Activated CD4-positive, alpha-beta memory T cell treated with anti-CD3 and anti-CD28 coated beads, Interleukin-2, amount 10 ng/mL, durations not matched to agents 7 days and 5 days (primary cell): ENCODE data around the gene PIGZ. TPM values are rescaled to one million over a fixed set of nuclear protein-coding genes. Genes with fewer than 3 reads are reported as not detected.
"Not testable (repeated sequence)": the region's sequence is repeated elsewhere in the genome, so short reads cannot be mapped to it uniquely, and the experiment has no call there.

Experiments used
- CTCF ChIA-PET: fragments of 350-600 bp; sonication (Branson Sonifier 250); formaldehyde crosslinking; loops from one replicate; lab custom pipeline; 2021; ENCODE audit warnings: antibody characterized with exemption, inconsistent platforms; lab: Charles Lee
- POLR2A ChIA-PET: fragments of 350-600 bp; sonication (Branson Sonifier 250); formaldehyde crosslinking; loops from one replicate; lab custom pipeline; 2021; ENCODE audit warnings: antibody characterized with exemption; lab: Charles Lee
- DNase-seq: peaks from one replicate; pipeline ENCODE4 v3.0.0-alpha.2; 2020
- H3K27ac Mint-ChIP-seq: one replicate; pipeline ENCODE4 v1.8.0; 2021; ENCODE audit warnings: mild to moderate bottlenecking, mixed read lengths
- H3K27me3 Mint-ChIP-seq: one replicate; pipeline ENCODE4 v1.8.0; 2021; ENCODE audit warnings: mixed read lengths
- H3K36me3 Mint-ChIP-seq: one replicate; pipeline ENCODE4 v1.8.0; 2021; ENCODE audit warnings: low read depth, mixed read lengths
- H3K4me1 Mint-ChIP-seq: one replicate; pipeline ENCODE4 v1.8.0; 2021; ENCODE audit warnings: mixed read lengths
- H3K4me3 Mint-ChIP-seq: one replicate; pipeline ENCODE4 v1.8.0; 2021; ENCODE audit warnings: mild to moderate bottlenecking, mixed read lengths
- H3K9me3 Mint-ChIP-seq: one replicate; pipeline ENCODE4 v1.8.0; 2021; ENCODE audit warnings: mixed read lengths
- total RNA-seq, 2 experiments: library from RNA; stranded (reverse); gene quantifications; one replicate each; pipeline ENCODE4 v1.2.3, GENCODE V29; 2021

PIGZ gene
- total RNA-seq, 2 experiments from 2014 or later: 1.7 to 1.8 TPM

DNA sequence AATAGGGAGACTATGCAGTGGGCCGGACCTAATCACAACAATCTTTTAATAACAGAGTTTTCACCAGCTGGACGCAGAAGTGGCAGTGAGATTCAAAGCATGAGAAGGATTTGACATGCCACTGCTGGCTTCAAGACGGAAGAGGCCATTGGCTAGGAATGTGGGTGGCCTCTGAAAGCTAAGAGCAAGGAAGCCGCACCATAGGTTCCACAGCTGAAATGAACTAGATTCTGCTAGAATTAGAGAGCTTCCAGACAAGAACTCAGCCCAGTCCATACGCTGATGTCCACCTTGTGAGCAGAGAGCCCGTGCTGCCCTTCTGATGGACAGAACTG is 19.4 kb downstream of the PIGZ start:
- Mint-ChIP-seq H3K36me3 (peaks cover 12% of the 10 kb centered on the region), H3K4me3 (no peak overlapping the region), H3K27me3 (no peaks in the 10 kb centered on the region), H3K4me1 (peaks cover 7% of the 10 kb centered on the region), H3K27ac (no peak overlapping the region), H3K9me3 (no peaks in the 10 kb centered on the region)
- CTCF ChIA-PET: interaction anchor here (1.6 kb wide), 1 partner anchor 21 kb away, joined by 4 read pairs; no protein-coding TSS in a partner anchor
- POLR2A ChIA-PET: interaction anchor here (2.1 kb wide), 1 partner anchor 82 kb away, joined by 5 read pairs; the partner anchor contains the start of gene SENP5
- no peak for DNase-seq

DNA sequence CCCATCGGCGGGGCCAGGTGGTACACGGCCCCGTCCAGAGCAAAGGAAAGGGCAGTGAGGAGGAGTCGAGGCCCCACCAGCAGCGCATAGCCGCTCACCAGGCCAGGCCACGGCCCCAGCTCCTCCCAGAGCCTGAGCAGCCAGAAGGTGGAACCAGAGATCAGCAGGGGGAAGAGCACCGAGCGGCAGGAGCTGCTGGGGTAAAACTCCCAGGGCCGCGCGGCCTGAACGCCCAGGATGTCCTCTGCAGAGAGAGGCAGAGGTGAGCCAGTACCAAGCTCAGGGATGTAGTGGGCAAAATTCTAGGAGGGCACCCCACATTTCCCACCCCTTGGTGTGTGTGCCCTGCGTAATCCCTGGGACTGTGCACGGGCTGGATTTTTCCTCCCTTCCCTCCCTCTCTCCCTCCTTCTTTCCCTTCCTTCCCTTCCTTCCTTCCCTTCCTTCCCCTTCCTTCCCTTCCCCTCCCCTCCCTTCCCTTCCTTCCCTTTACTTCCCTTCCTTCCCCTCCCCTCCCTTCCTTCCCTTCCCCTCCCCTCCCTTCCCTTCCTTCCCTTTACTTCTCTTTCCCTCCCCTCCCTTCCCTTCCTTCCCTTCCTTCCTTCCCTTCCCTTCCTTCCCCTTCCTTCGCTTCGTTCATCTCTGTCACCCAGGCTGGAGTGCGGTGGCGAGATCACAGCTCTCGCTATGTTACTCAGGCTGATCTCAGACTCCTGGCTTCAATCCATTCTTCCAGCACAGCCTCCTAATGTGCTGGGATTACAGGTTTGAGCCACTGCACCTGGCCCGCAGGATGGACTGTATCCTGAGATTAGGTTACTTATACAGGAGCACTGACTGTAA is 20.0 kb downstream of the PIGZ start:
- no peak overlapping the region for H3K27ac Mint-ChIP-seq
- no peak overlapping the region for H3K4me3 Mint-ChIP-seq
- peaks cover 13% of the 10 kb centered on the region for H3K4me1 Mint-ChIP-seq
- ChIA-PET POLR2A (interaction anchor here (2.1 kb wide), 1 partner anchor 81 kb away, joined by 5 read pairs; the partner anchor contains the start of gene SENP5), CTCF (interaction anchor here (1.6 kb wide), 1 partner anchor 21 kb away, joined by 4 read pairs; no protein-coding TSS in a partner anchor)
- H3K27me3 Mint-ChIP-seq: no peaks in the 10 kb centered on the region
- H3K9me3 Mint-ChIP-seq: no peaks in the 10 kb centered on the region
- H3K36me3 Mint-ChIP-seq: peaks cover 13% of the 10 kb centered on the region
- no peak for DNase-seq

DNA sequence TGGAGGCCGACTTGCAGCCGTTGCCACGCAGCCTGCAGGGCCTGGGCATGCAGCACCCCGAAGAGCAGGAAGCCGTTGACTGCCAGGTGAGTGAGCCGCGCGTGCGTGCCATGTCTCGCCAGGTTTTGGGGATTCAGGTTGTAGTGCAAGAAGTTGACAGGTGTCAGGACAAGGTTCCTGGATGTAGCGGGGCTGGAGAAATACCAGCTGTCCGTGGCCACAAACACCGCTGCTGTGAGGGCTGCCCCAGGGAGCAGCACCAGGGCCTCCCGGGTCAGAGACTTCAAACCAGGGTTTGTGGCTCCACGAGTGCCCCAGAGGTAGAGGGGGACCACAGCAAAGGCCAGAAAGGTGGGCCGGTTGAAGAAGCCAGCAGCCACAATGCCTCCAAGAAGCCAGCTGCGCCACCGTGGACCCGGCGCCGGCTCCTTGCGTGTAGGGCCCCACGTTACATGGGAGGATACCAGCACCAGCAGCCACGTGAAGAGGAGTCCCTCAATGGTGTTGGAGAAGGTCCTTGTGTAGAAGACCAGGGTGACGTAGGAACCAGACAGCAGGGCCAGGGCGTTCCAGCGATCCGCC is 20.7 kb downstream of the PIGZ start:
- H3K4me3 Mint-ChIP-seq: no peak overlapping the region
- H3K36me3 Mint-ChIP-seq: peaks cover 20% of the 10 kb centered on the region
- DNase-seq: no peak
- CTCF ChIA-PET: interaction anchor here (1.6 kb wide), 1 partner anchor 22 kb away, joined by 4 read pairs; no protein-coding TSS in a partner anchor
- POLR2A ChIA-PET: interaction anchor here (2.1 kb wide), 1 partner anchor 81 kb away, joined by 5 read pairs; the partner anchor contains the start of gene SENP5
- H3K27ac Mint-ChIP-seq: no peak overlapping the region
- H3K9me3 Mint-ChIP-seq: no peaks in the 10 kb centered on the region
- no peaks in the 10 kb centered on the region for H3K27me3 Mint-ChIP-seq
- H3K4me1 Mint-ChIP-seq: peaks cover 20% of the 10 kb centered on the region

DNA sequence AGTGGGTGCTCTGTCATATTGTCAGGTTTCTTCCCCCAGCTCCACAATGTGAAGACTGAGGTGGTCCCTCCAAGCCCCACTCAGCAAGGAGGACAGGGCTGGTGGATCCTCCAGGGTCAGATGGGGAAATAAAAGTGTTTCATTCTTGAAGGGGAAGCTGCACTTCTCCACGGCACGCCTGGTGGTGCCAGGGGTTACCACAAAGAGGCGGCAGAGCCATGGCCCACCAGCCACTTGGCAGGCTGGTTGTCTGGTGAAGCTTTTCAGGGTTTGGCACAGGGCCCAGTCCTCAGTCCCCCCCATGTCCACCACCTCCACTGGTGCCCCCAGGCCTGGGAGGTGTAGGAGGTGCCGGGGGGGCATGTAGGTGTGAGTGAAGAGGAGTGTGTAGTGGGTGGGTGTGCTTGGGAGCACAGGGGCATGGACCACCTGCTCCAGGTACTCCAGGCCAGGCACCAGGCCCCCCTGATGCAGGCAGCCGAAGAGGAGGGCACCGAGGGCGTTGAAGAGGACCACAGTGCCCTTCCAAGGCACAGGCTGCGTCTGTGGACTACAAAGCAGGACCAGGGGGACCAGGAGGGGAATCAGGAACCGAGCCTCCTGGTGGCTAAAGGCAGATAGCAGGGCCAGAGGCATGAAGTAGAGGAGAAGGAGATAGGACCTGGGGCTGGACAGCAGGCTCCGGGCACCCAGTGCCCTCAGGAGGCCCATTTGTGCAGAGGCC is 21.3 kb downstream of the PIGZ start:
- POLR2A ChIA-PET: no interaction called here
- Mint-ChIP-seq H3K27ac (no peak overlapping the region), H3K36me3 (peaks cover 24% of the 10 kb centered on the region), H3K9me3 (no peaks in the 10 kb centered on the region), H3K4me3 (no peak overlapping the region), H3K27me3 (no peaks in the 10 kb centered on the region), H3K4me1 (peaks cover 23% of the 10 kb centered on the region)
- CTCF ChIA-PET: no interaction called here
- DNase-seq: no peak

DNA sequence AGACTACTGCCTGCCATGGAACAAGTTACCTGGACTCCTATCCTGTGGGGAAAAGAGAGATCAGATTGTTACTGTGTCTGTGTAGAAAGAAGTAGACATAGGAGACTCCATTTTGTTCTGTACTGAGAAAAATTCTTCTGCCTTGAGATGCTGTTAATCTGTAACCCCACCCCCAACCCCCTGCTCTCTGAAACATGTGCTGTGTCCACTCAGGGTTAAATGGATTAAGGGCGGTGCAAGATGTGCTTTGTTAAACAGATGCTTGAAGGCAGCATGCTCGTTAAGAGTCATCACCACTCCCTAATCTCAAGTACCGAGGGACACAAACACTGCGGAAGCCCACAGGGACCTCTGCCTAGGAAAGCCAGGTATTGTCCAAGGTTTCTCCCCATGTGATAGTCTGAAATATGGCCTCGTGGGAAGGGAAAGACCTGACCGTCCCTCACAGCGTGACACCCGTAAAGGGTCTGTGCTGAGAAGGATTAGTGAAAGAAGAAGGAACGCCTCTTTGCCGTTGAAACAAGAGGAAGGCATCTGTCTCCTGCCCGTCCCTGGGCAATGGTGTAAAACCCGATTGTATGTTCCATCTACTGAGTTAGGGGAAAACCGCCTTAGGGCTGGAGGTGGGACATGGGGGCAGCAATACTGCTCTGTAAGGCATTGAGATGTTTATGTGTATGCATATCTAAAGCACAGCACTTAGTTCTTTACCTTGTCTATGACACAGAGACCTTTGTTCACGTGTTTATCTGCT is 24.4 kb downstream of the PIGZ start:
- DNase-seq, H3K9me3 Mint-ChIP-seq, H3K27me3 Mint-ChIP-seq, CTCF ChIA-PET: not testable (repeated sequence)
- Mint-ChIP-seq H3K27ac (peak overlapping the region; percentile 26), H3K4me1 (peaks cover 47% of the 10 kb centered on the region), H3K36me3 (peaks cover 31% of the 10 kb centered on the region), H3K4me3 (peak overlapping the region; percentile 90)
- POLR2A ChIA-PET: interaction anchor here (5.5 kb wide), 1 partner anchor 76 kb away, joined by 91 read pairs; the partner anchor contains the start of gene SENP5

DNA sequence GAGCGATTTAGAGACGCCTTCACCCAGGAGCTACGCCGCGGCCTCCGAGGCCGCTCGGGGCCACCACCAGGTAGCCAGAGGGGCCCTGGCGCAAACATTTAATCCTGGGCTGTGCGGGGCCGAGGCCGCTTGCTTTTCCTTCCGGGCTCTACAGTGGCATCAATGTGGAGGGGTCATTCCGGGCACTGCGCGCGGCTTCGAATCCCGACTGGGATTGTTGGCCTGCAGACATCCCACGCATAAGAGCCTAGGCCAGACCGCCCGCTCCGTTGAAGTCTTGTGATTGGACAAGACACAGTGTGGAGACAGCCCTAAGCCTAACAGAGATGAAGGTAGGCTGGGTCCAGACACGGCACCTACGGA is 25.7 kb downstream of the PIGZ start:
- peaks cover 44% of the 10 kb centered on the region for H3K36me3 Mint-ChIP-seq
- ChIA-PET POLR2A (interaction anchor here (0.7 to 5.5 kb wide), 29 partner anchors 9 to 661 kb away, joined by 3 to 91 read pairs (median 6); partner anchors contain the start of genes BDH1, CEP19, DLG1 and FBXO45), CTCF (interaction anchor here (1.1 to 3.0 kb wide), 9 partner anchors 25 to 414 kb away, joined by 3 to 19 read pairs (median 6); partner anchors contain the start of genes PIGZ and SENP5)
- no peaks in the 10 kb centered on the region for H3K27me3 Mint-ChIP-seq
- H3K4me1 Mint-ChIP-seq: peaks cover 53% of the 10 kb centered on the region
- peak overlapping the region; percentile 90 for H3K4me3 Mint-ChIP-seq
- H3K9me3 Mint-ChIP-seq: no peaks in the 10 kb centered on the region
- H3K27ac Mint-ChIP-seq: peak overlapping the region; percentile 90
- DNase-seq: no peak

DNA sequence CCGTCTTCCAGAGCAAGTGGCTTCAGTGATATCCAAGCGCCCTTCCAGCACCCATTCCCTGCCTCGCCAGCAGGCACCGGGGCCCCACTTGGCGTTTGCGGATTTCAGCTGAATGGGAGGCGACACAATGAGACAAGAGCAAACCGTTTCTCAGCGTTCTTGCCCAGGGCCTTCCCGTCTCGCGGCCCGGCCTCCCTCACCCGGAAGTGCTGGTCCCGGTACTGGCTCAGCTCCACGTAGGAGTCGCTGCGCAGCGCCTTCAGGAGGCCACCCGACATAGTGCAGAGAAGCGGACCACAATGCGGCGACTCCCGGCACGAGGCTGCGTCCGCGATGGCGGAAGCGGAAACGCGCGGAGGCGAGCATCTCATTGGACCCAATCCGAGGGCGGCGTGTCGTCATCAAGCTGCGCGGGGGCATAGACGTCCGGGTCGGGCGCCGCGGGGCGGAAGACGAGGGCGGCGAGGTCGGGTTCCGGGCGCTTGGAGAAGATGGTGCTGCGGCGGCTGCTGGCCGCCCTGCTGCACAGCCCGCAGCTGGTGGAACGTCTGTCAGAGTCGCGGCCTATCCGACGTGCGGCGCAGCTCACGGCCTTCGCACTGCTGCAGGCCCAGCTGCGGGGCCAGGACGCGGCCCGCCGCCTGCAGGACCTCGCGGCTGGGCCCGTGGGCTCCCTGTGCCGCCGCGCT is 26.3 kb downstream of the PIGZ start, which contains the start of gene NCBP2:
TSS of gene NCBP2 (minus strand) at position 303 of the 689 bp plus-strand sequence. CDS start at position 278, 25 bp downstream.
- Mint-ChIP-seq H3K9me3 (no peaks in the 10 kb centered on the region), H3K27ac (peak within 1 kb of the TSS; percentile 98), H3K36me3 (peaks cover 49% of the 10 kb centered on the region), H3K4me3 (peak within 1 kb of the TSS; percentile 90), H3K27me3 (no peaks in the 10 kb centered on the region), H3K4me1 (peaks cover 58% of the 10 kb centered on the region)
- CTCF ChIA-PET: interaction anchor here (0.9 to 3.0 kb wide), 13 partner anchors 8 to 414 kb away, joined by 3 to 19 read pairs (median 4); partner anchors contain the start of genes PIGZ and SENP5
- DNase-seq: peak; percentile 100
- POLR2A ChIA-PET: interaction anchor here (0.6 to 5.5 kb wide), 36 partner anchors 8 to 661 kb away, joined by 3 to 91 read pairs (median 6); partner anchors contain the start of genes BDH1, CEP19, DLG1 and FBXO45

DNA sequence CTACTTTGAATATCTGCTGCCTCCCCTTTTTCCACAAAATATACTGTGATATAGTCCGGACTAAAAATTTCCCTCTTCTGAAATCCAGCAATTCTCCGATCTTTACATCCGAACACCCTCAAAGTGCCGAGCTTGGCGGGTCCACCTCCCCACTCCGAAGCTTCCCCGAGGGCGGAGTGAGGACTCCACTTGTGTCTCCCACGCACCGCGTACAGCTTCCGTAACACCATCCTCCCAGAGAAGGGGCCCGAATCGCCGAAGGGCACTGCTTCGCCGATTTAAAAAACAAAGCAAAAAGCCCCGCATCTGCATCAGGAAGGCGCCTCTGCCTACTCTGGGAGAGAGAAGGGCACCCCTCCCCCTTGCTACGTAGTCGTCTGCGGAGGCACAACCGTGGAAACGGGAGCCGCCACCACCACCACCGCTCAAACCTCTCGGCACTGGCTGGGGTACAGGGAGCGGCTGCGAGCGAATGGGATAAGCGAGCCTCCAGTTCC is 26.9 kb downstream of the PIGZ start:
- H3K4me3 Mint-ChIP-seq: peak overlapping the region; percentile 90

DNA sequence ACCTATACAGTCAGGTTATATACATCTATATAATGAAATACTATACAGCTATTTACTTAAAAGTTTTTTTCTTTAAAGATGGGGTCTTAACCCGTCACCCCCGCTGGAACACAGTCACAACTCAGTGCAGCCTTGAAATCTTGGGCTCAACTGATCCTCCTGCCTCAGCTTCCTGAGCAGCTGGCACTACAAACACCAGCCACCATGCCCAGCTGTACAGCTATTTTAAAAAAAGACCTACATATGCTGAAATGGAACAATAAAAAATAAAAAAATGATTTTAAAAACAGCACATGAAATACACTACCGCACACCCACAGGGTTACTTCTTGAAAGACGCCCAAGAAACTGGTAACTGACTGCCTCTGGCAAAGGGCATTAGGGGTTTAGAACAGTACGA is 30.1 kb downstream of the PIGZ start:
- H3K27me3 Mint-ChIP-seq: no peaks in the 10 kb centered on the region
- H3K9me3 Mint-ChIP-seq: no peaks in the 10 kb centered on the region
- H3K4me3 Mint-ChIP-seq: no peak overlapping the region
- peaks cover 65% of the 10 kb centered on the region for H3K36me3 Mint-ChIP-seq
- H3K27ac Mint-ChIP-seq: no peak overlapping the region
- ChIA-PET CTCF (interaction anchor here (0.9 kb wide), 1 partner anchor 101 kb away, joined by 4 read pairs; no protein-coding TSS in a partner anchor), POLR2A (interaction anchor here (0.7 to 5.5 kb wide), 2 partner anchors 70 kb away, joined by 3 to 91 read pairs; partner anchors contain the start of gene SENP5)
- H3K4me1 Mint-ChIP-seq: peaks cover 43% of the 10 kb centered on the region
- no peak for DNase-seq

More for the DNA sequence above, 26.9 kb downstream of the PIGZ start:
- Mint-ChIP-seq H3K9me3 (no peaks in the 10 kb centered on the region), H3K27ac (peak overlapping the region; percentile 98), H3K4me1 (peaks cover 58% of the 10 kb centered on the region), H3K36me3 (peaks cover 55% of the 10 kb centered on the region), H3K27me3 (no peaks in the 10 kb centered on the region)
- ChIA-PET POLR2A (interaction anchor here (0.6 to 5.5 kb wide), 31 partner anchors 9 to 660 kb away, joined by 3 to 91 read pairs (median 6); partner anchors contain the start of genes CEP19, DLG1, FBXO45 and NRROS), CTCF (interaction anchor here (0.5 to 3.0 kb wide), 14 partner anchors 9 to 507 kb away, joined by 3 to 19 read pairs (median 4); partner anchors contain the start of gene SENP5)
- DNase-seq: peak; percentile 62

DNA sequence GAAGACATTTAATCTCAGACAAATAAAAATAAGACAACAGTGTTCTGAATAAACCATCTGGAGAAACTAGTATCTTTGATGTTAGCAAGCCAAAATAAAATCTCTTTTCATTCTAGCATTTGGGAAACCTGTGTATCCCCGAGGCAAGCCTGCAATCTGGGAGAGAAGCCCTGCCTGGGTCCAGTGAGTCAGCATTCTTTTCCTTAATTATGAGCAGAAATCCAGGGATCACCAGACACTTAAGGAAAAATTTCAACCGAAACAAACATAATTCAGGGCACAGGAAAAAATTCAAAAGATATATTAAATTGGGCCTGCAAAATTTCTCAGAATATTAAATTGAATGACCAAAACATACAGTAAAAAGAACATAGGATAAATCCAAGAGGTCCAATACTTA is 30.5 kb downstream of the PIGZ start:
- Mint-ChIP-seq H3K36me3 (peaks cover 64% of the 10 kb centered on the region), H3K27me3 (no peaks in the 10 kb centered on the region), H3K4me3 (no peak overlapping the region), H3K27ac (no peak overlapping the region), H3K4me1 (peaks cover 39% of the 10 kb centered on the region), H3K9me3 (no peaks in the 10 kb centered on the region)
- no peak for DNase-seq
- ChIA-PET POLR2A (interaction anchor here (0.7 kb wide), 1 partner anchor 70 kb away, joined by 3 read pairs; the partner anchor contains the start of gene SENP5), CTCF (no interaction called here)

DNA sequence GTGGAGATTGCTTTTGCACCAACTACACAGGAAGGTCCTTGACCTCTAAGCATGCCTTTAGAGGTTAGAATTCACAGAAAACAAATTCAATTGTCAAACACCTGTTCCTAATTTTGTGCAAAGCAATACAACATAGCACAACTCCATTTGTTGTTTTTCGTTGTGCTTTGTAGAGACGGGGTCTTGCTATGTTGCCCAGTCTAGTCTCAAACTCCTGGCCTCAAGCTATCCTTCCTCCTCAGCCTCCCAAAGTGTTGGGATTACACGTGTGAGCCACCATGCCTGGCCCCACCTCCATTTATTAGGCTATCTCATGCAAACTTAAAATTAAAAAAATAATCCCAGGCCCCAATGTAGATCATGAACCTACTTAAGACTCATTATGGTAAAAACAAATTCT is 32.3 kb downstream of the PIGZ start:
- peaks cover 28% of the 10 kb centered on the region for H3K4me1 Mint-ChIP-seq
- peaks cover 62% of the 10 kb centered on the region for H3K36me3 Mint-ChIP-seq
- no peaks in the 10 kb centered on the region for H3K9me3 Mint-ChIP-seq
- ChIA-PET CTCF (no interaction called here), POLR2A (no interaction called here)
- no peak for DNase-seq
- no peaks in the 10 kb centered on the region for H3K27me3 Mint-ChIP-seq
- H3K4me3 Mint-ChIP-seq: no peak overlapping the region
- H3K27ac Mint-ChIP-seq: peak overlapping the region; percentile 16
